ENCODE results near the gene MTSS2.

The MTSS2 gene

GRCh38 chr16:70714581-70715054 is 28.8 kb upstream of the MTSS2 start:
- no peak for DNase-seq (ENCODE audit: low read depth in 2 of 2)

GRCh38 chr16:70713824-70714223 is 28.0 kb upstream of the MTSS2 start:
- DNase-seq (ENCODE audit: low read depth in 2 of 2) = no peak

- DNase-seq (ENCODE audit: low read depth in 2 of 2) = no peak
Measured at GRCh38 chr16:70713342-70713741, 27.5 kb upstream of the MTSS2 start.

- DNase-seq (ENCODE audit: low read depth in 2 of 2) = no peak
Measured at GRCh38 chr16:70712942-70713341, 27.1 kb upstream of the MTSS2 start.

GRCh38 chr16:70712359-70712758 is 26.5 kb upstream of the MTSS2 start:
- no peak for DNase-seq (ENCODE audit: low read depth in 2 of 2)

GRCh38 chr16:70711211-70712031 is 25.6 kb upstream of the MTSS2 start:
- DNase-seq (ENCODE audit: low read depth in 2 of 2) = no peak

GRCh38 chr16:70710422-70711210 is 24.8 kb upstream of the MTSS2 start:
- DNase-seq (ENCODE audit: low read depth in 2 of 2) = no peak

GRCh38 chr16:70709942-70710341 is 24.1 kb upstream of the MTSS2 start:
- DNase-seq (ENCODE audit: low read depth in 2 of 2) = no peak

GRCh38 chr16:70709457-70709856 is 23.6 kb upstream of the MTSS2 start:
- no peak for DNase-seq (ENCODE audit: low read depth in 2 of 2)

GRCh38 chr16:70708366-70709246 is 22.8 kb upstream of the MTSS2 start:
- no peak for DNase-seq (ENCODE audit: low read depth in 2 of 2)

- DNase-seq (ENCODE audit: low read depth in 2 of 2) = no peak
Measured at GRCh38 chr16:70706948-70707465, 21.2 kb upstream of the MTSS2 start.

GRCh38 chr16:70705056-70705455 is 19.2 kb upstream of the MTSS2 start:
- DNase-seq (ENCODE audit: low read depth in 2 of 2) = no peak

GRCh38 chr16:70704586-70704985 is 18.7 kb upstream of the MTSS2 start:
- no peak for DNase-seq (ENCODE audit: low read depth in 2 of 2)

- DNase-seq (ENCODE audit: low read depth in 2 of 2) = no peak
Measured at GRCh38 chr16:70703835-70704381, 18.1 kb upstream of the MTSS2 start.

- DNase-seq (ENCODE audit: low read depth in 2 of 2) = no peak
Measured at GRCh38 chr16:70703041-70703834, 17.4 kb upstream of the MTSS2 start.

- no peak for DNase-seq (ENCODE audit: low read depth in 2 of 2)
Measured at GRCh38 chr16:70702624-70703023, 16.8 kb upstream of the MTSS2 start.

GRCh38 chr16:70701998-70702397 is 16.1 kb upstream of the MTSS2 start:
- no peak for DNase-seq (ENCODE audit: low read depth in 2 of 2)

GRCh38 chr16:70701596-70701995 is 15.7 kb upstream of the MTSS2 start:
- DNase-seq (ENCODE audit: low read depth in 2 of 2) = no peak

- DNase-seq (ENCODE audit: low read depth in 2 of 2) = no peak
Measured at GRCh38 chr16:70701036-70701435, 15.2 kb upstream of the MTSS2 start.

All from stimulated activated CD8-positive, alpha-beta memory T cell treated with anti-CD3 and anti-CD28 coated beads, Interleukin-7, amount 100 ng/mL, for 4 hours (primary cell).